GM19043 (cell line): ENCODE data around the gene ARHGEF16.

ENCODE experiments used
- ATAC-seq: cut with Tn5 transposase; IDR thresholded peaks from one replicate; pipeline ENCODE4 v1.9.1; 2021; ENCODE audit warnings: low read depth; ENCODE audit not compliant: unreplicated experiment

Gene ARHGEF16

GRCh38 chr1:3436451-3436850, 18.0 kb upstream of the ARHGEF16 start:
- ATAC-seq = no peak

- ATAC-seq = no peak
Observed at GRCh38 chr1:3436901-3437300, 17.6 kb upstream of the ARHGEF16 start.

DNA sequence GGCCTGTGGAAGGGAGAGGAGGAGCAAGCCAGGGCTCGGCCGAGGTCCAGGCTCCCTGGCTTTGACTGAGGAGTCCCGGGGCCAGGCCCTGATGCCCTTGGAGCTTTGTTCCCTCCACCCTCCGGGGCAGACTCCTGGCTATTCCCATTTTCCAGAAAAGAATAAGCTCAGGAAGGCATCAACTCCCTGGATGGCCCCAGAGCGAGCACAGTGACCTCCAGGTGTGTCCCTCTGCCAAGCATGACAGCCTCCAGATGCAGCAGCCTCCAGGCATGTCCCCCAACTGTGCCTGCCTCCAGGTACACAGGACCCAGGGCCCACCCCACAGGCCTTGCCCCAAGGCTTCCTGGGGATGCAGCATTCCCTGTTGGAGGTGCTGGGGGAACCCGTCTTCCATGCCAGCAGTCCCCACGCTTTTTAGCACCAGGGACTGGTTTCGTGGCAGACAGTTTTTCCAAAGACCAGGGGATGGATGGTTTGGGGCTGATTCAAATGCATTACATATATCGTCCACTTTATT, 15.7 kb upstream of the ARHGEF16 start:
- no peak for ATAC-seq

GRCh38 chr1:3439346-3440299, 14.8 kb upstream of the ARHGEF16 start:
- ATAC-seq = no peak

GRCh38 chr1:3440300-3440681, 14.2 kb upstream of the ARHGEF16 start:
- no peak for ATAC-seq

GRCh38 chr1:3440711-3441409, 13.6 kb upstream of the ARHGEF16 start:
- no peak for ATAC-seq

DNA sequence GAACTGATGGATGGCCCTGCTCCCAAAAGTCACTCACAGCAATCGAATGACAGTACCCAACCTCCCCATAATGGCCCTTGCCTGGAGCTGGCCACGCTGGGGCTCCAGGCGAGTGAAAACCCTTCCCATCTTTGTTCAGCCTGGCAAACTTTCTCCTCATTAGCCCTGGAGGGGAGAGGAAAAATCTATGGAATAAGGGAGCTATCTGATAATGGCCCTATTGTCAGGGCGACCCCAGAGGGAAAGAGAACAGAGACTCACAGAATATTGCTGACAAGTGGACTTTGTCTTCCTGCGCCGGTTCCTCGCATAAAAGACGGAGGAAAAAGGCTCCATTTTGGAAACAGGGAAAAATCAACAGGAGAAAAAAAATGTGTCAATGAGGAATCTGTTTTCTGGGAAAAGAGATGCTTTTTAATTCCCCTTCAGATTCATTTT, 13.0 kb upstream of the ARHGEF16 start:
- ATAC-seq = no peak

GRCh38 chr1:3441880-3442279, 12.6 kb upstream of the ARHGEF16 start:
- ATAC-seq = no peak

DNA sequence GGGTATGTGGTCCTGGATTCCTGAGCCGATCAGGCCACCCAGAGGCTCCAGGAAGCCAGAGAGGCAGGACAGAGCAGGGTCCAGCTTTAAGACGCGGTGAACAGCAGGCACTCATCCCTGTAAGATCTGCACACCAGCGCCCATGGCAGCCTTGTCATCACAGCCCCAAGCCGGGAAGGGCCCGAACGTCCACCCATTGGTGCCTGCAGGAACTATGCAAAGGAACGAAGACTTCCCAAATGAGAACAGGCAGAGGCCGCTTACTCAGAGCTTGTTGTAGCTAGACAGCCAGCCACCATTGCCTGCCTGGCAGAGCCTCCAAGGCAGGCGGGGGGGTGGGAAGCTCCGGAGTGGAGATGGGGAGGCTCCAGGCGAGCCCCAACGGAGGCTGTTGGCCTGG, 12.1 kb upstream of the ARHGEF16 start:
- ATAC-seq = no peak

GRCh38 chr1:3442901-3443300, 11.6 kb upstream of the ARHGEF16 start:
- ATAC-seq = no peak

GRCh38 chr1:3443807-3444206, 10.7 kb upstream of the ARHGEF16 start:
- no peak for ATAC-seq

DNA sequence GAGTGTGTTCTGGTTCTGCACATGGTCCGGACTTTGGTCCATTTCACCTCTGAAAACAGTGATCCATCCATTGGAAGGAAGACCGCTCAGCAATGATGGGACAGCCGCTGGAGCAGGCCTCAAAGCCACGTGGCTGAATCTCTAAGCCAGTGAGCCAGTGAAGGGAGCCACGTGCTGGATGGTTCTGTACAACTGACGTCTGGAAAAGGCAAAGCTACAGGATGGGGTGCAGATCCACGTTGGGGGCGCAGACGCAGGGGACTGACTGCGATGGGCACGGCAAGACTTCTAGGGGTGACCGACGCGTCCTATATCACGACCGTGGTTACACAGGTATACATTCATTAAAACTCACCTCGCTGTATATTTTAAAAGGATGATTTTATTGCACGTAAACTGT, 10.2 kb upstream of the ARHGEF16 start:
- no peak for ATAC-seq

GRCh38 chr1:3444736-3445135, 9.7 kb upstream of the ARHGEF16 start:
- ATAC-seq = no peak

DNA sequence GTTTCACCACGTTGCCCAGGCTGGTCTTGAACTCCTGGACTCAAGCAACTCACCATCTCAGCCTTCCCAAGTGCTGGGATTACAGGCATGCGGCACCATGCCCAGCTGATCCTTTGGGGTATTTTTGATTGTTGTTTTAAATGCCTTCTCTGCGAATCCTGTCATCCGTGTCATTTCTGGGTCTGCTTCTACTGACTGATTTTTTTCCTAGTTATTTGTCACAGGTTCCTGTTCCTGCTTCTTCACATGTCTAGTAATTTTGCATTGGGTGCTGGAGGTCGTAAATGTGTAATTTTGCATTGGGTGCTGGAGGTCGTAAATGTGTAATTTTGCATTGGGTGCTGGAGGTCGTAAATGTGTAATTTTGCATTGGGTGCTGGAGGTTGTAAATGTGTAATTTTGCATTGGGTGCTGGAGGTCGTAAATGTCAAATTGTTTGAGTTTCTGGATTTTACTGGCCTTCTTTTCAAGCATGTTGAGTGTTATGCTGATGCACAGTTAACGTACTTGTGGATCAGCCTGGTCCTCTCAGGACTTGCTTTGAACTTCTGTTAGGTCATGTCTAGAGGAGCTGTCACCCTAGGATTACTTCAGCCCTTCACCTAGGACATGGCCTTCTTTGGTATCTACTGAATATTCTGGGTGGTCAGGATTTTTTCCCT, 4.1 kb upstream of the ARHGEF16 start:
- ATAC-seq = no peak

DNA sequence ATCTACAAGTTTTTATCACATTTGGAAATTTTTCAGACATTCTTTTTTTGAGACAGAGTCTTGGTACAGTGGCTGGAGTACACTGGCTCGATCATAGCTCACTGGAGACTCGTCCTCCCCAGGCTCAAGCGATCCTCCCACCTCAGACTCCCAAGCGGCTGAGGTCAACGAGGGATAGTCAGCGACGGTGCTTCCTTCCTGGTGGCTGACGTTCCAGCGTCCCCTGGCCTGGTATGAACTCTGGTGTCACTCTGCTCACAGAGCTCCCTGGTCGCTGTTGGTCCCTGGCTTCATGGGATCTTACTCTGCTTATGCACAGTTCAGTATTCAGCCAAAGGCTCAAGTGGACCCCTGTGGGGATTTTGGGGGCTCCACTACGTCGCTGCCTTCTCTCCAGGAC, 3.5 kb upstream of the ARHGEF16 start:
- ATAC-seq = no peak

GRCh38 chr1:3451994-3452865, 2.2 kb upstream of the ARHGEF16 start:
- ATAC-seq = no peak

DNA sequence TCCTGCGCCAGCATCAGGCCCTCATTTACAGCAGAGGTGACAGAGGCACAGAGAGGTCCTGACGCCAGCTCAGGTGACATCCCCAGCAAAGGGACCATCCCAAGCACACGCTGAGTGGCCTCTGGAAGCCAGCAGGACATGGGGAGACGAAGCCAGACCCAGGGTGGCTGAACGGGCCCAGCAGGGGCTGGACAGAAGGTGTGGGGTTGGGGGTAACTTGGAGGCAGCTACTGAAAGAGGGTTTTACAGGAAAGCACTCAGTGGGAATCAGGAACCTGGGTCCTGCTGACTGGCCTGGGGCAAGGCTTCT, 1.6 kb upstream of the ARHGEF16 start:
- ATAC-seq = no peak

GRCh38 chr1:3453203-3453761, 1.2 kb upstream of the ARHGEF16 start:
- ATAC-seq = no peak

DNA sequence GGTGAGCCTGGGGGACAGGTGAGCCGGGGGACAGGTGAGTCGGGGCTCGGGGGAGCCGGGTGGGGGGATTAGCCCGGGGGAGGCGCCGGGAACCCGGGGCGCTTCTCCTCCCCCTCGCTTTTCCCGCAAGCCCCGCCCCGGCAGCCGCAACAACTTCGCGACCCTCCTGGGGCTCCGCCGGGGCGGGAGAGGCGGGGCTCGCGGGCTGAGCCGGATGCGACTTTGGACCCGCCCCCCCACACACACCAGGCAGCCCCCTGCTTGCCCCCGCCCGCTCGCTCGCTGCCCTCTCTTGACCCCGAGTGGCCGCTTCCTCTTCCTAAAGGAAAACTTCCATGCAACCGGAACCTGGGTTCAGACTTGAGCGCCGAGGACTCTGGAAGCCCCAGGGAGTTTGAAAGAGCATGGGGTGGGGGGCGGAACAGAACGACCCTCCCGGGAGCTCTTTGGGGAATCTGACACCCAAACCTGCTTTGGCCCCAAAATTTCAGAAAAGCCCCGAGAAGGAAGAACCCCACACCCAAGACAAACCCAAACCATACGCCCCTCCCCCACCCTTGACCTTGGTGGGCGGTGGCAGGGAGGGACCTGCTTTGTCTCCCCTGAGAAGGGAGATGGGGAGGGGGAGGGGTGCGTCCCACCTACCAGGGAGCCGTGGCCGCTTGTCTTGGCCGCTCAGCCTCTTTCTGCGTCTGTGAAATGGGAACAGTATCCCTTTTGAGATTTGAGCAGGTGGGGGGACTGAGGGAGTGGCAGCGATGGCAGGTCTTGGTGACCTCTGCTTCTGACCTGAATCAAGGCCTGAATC, 550 bp downstream of the ARHGEF16 start:
- no peak for ATAC-seq
